HG03575 (cell line): ENCODE results near the gene RTCA.
"Not testable (repeated sequence)": the region's sequence is repeated elsewhere in the genome, so short reads cannot be mapped to it uniquely, and the experiment has no call there.

ENCODE experiments used
- ATAC-seq: cut with Tn5 transposase; IDR thresholded peaks from one replicate; pipeline ENCODE4 v1.9.1; 2021; ENCODE audit not compliant: unreplicated experiment, insufficient number of reproducible peaks, low FRiP score; ENCODE audit errors: extremely low read depth

RTCA gene

GRCh38 chr1:100300691-100301090, 34.7 kb downstream of the RTCA start:
- no peak for ATAC-seq

- ATAC-seq = no peak
Observed at GRCh38 chr1:100302739-100303138, 36.7 kb downstream of the RTCA start.

GRCh38 chr1:100304227-100304626, 38.2 kb downstream of the RTCA start:
- ATAC-seq = no peak

GRCh38 chr1:100304921-100305320, 38.9 kb downstream of the RTCA start:
- no peak for ATAC-seq

- no peak for ATAC-seq
Observed at GRCh38 chr1:100305954-100306353, 39.9 kb downstream of the RTCA start.

- ATAC-seq = no peak
Observed at GRCh38 chr1:100306735-100307313, 40.8 kb downstream of the RTCA start.

- no peak for ATAC-seq
Observed at GRCh38 chr1:100308777-100309176, 42.8 kb downstream of the RTCA start.

GRCh38 chr1:100309863-100310262, 43.8 kb downstream of the RTCA start:
- ATAC-seq = no peak

GRCh38 chr1:100313382-100313781, 47.4 kb downstream of the RTCA start:
- ATAC-seq = no peak

GRCh38 chr1:100316622-100317021, 50.6 kb downstream of the RTCA start:
- ATAC-seq = no peak

- no peak for ATAC-seq
Observed at GRCh38 chr1:100320311-100321099, 54.5 kb downstream of the RTCA start.

- ATAC-seq = no peak
Observed at GRCh38 chr1:100321100-100321493, 55.1 kb downstream of the RTCA start.

GRCh38 chr1:100321506-100321905, 55.5 kb downstream of the RTCA start:
- ATAC-seq = no peak

GRCh38 chr1:100322436-100323211, 56.6 kb downstream of the RTCA start:
- ATAC-seq = no peak

GRCh38 chr1:100323419-100324106, 57.5 kb downstream of the RTCA start:
- ATAC-seq = no peak

- no peak for ATAC-seq
Observed at GRCh38 chr1:100325415-100326324, 59.7 kb downstream of the RTCA start.

- ATAC-seq = not testable (repeated sequence)
Observed at GRCh38 chr1:100326325-100326670, 60.3 kb downstream of the RTCA start.

GRCh38 chr1:100328133-100328532, 62.1 kb downstream of the RTCA start:
- ATAC-seq = no peak

GRCh38 chr1:100331146-100331545, 65.1 kb downstream of the RTCA start:
- not testable (repeated sequence) for ATAC-seq
